ENCODE data around the gene MRPL10. TPM values are rescaled to one million over a fixed set of nuclear protein-coding genes. Genes with fewer than 3 reads are reported as not detected.

Gene MRPL10
- total and polyA plus RNA-seq, 2 of the 8 experiments (the other 6 are each of a cell fraction or from before 2014, with no cell fraction given) = 85.3 to 214 TPM

GRCh38 chr17:47830396-47831002 is 842 bp downstream of the MRPL10 start (continued):
- TF ChIP-seq CHD7 (IDR thresholded peaks at IDR 0.05; ENCODE audit: insufficient replicate concordance, low read length) (no peak), SP4 (IDR thresholded peaks at IDR 0.05; ENCODE audit: low read length) (no peak), SIX5 (IDR thresholded peaks at IDR 0.05; ENCODE audit: low read depth, low read length) (no peak)

Data from H1 (cell line).